H1 (cell line): ENCODE data around the gene TRAF4. TPM values are rescaled to one million over a fixed set of nuclear protein-coding genes. Genes with fewer than 3 reads are reported as not detected.
A peak's percentile ranks its signal among the peaks of the same experiment; 100 is the strongest.

ENCODE experiments used
- ATF2 ChIP-seq: IDR thresholded peaks from 2 replicates; pipeline ENCODE4 v1.6.1; 2012; ENCODE audit warnings: low read length, inconsistent platforms
- ATF3 ChIP-seq: IDR thresholded peaks from 2 replicates; pipeline ENCODE4 v1.6.1; 2011; ENCODE audit warnings: low read depth, mild to moderate bottlenecking, low read length; ENCODE audit not compliant: insufficient read depth
- BCL11A ChIP-seq, 2 experiments: IDR thresholded peaks; one replicate each; pipeline ENCODE4 v1.6.1; 2011; ENCODE audit warnings: low read depth in 2 of 2, low read length in 2 of 2, mild to moderate bottlenecking in 2 of 2
- BRCA1 ChIP-seq: IDR thresholded peaks from 2 replicates; pipeline ENCODE4 v1.6.1; 2012; ENCODE audit warnings: low read depth, low read length, improper control_type of control experiment
- CBX5 ChIP-seq: fragments of 300-800, 300-1000 bp; sonication (generic); IDR thresholded peaks from 2 replicates; pipeline ENCODE4 v1.7.1; 2016; ENCODE audit warnings: antibody characterized with exemption, low read length, low read depth
- CREB1 ChIP-seq: IDR thresholded peaks from 2 replicates; pipeline ENCODE4 v1.6.1; 2012; ENCODE audit warnings: inconsistent platforms
- CTBP2 ChIP-seq: IDR thresholded peaks from 2 replicates; pipeline ENCODE4 v1.7.0; 2011; ENCODE audit warnings: borderline replicate concordance, mild to moderate bottlenecking, moderate library complexity, mixed read lengths, low read length; ENCODE audit not compliant: insufficient read depth, insufficient read length
- FOSL1 ChIP-seq: IDR thresholded peaks from 2 replicates; pipeline ENCODE4 v1.6.1; 2011; ENCODE audit warnings: mild to moderate bottlenecking, low read depth, low read length, moderate library complexity; ENCODE audit not compliant: insufficient read depth
- GABPA ChIP-seq: IDR thresholded peaks from 2 replicates; pipeline ENCODE4 v1.6.1; 2011; ENCODE audit warnings: mild to moderate bottlenecking, low read length, moderate library complexity, borderline replicate concordance; ENCODE audit not compliant: insufficient read depth
- HDAC6 ChIP-seq: IDR thresholded peaks from one replicate; pipeline ENCODE4 v1.7.1; 2012; ENCODE audit warnings: low read depth, mild to moderate bottlenecking, inconsistent platforms, low read length, moderate library complexity
- JUN ChIP-seq: IDR thresholded peaks from 2 replicates; pipeline ENCODE4 v1.6.1; 2011; ENCODE audit warnings: low read depth, mild to moderate bottlenecking, improper control_type of control experiment, low read length
- KDM5A ChIP-seq: fragments of 200-600 bp; IDR thresholded peaks from 2 replicates; pipeline ENCODE4 v1.7.1; 2012; ENCODE audit warnings: mild to moderate bottlenecking, low read length, inconsistent platforms, mixed read lengths
- NRF1 ChIP-seq: IDR thresholded peaks from 2 replicates; pipeline ENCODE4 v1.6.1; 2011; ENCODE audit warnings: mild to moderate bottlenecking, low read depth, low read length, improper control_type of control experiment
- PHF8 ChIP-seq: fragments of 200-600 bp; sonication (generic); conservative IDR thresholded peaks from 2 replicates; pipeline ENCODE4 v1.7.1; 2012; ENCODE audit warnings: low read depth, mild to moderate bottlenecking, inconsistent platforms, low read length, moderate library complexity
- RNF2 ChIP-seq: fragments of 200-900, 300-1000 bp; sonication (generic); IDR thresholded peaks from 2 replicates; pipeline ENCODE4 v1.7.1; 2016; ENCODE audit warnings: borderline replicate concordance, low read depth, mild to moderate bottlenecking, antibody characterized with exemption, low read length; ENCODE audit not compliant: poor library complexity, severe bottlenecking; ENCODE audit errors: missing control alignments
- TAF1 ChIP-seq: IDR thresholded peaks from 2 replicates; pipeline ENCODE4 v1.6.1; 2011; ENCODE audit warnings: mild to moderate bottlenecking, low read depth, low read length
- TBP ChIP-seq: IDR thresholded peaks from 2 replicates; pipeline ENCODE4 v1.6.1; 2011; ENCODE audit warnings: low read depth, low read length, improper control_type of control experiment
- TCF12 ChIP-seq: IDR thresholded peaks from 2 replicates; pipeline ENCODE4 v1.6.1; 2011; ENCODE audit warnings: low read depth, mild to moderate bottlenecking, low read length
- YY1 ChIP-seq: IDR thresholded peaks from 2 replicates; pipeline ENCODE4 v1.6.1; 2011; ENCODE audit warnings: low read depth, mild to moderate bottlenecking, low read length
- polyA plus RNA-seq, 7 experiments: library from polyadenylated mRNA; depleted of rRNA in 3 of 7; stranded (reverse) in 5 of 7; unstranded in 2 of 7; fragments of >200 nt in 5 of 7; fragments of 200-250 nt in 2 of 7; gene quantifications; 1 replicate in 5 of 7; 2 replicates in 1 of 7; 4 replicates in 1 of 7; pipeline versions ENCODE4 v1.2.1 to v1.2.3, GENCODE V29; 2011 to 2013; ENCODE audit warnings: missing spikeins in 2 of 7, mixed read lengths in 2 of 7
- total RNA-seq: library from RNA; stranded (reverse); fragmentation: NEBNext Ultra II Directional; extraction: Animal tissue kit (Norgen Biotek cat#: 25700); gene quantifications from 2 replicates; pipeline ENCODE4 v1.2.1, GENCODE V29; 2021

TRAF4 gene
- total and polyA plus RNA-seq, 2 of the 8 experiments (the other 6 are each of a cell fraction or from before 2014, with no cell fraction given) = 167 to 170 TPM

- no peak for TF ChIP-seq FOSL1
- TF ChIP-seq GABPA = no peak
- no peak for TF ChIP-seq RNF2
- TF ChIP-seq ATF3 = 0 out of 2 replicates have a peak, but pooled peaks have one; percentile 3
- TF ChIP-seq KDM5A = no peak
- TF ChIP-seq YY1 = peak; percentile 69; the same call in 1 of the 2 replicates
- TF ChIP-seq HDAC6 = no peak
- TF ChIP-seq ATF2 = no peak
- no peak for TF ChIP-seq CBX5
- peak; percentile 81 for TF ChIP-seq TAF1
- TF ChIP-seq NRF1 = no peak
- peak; percentile 62; the same call in 1 of the 2 replicates for TF ChIP-seq CREB1
- no peak for TF ChIP-seq BCL11A (IDR thresholded peaks at IDR 0.05; ENCODE audit: low read depth in 2 of 2, low read length in 2 of 2)
- TF ChIP-seq PHF8 = peak; percentile 65; the same call in 1 of the 2 replicates
- TF ChIP-seq BRCA1 = no peak
- TF ChIP-seq CTBP2 = no peak
- TF ChIP-seq TCF12 = 0 out of 2 replicates have a peak, but pooled peaks have one; percentile 21
- TF ChIP-seq TBP = peak; percentile 49
- no peak for TF ChIP-seq JUN
- TF ChIP-seq, all 59 proteins: peak for 23
Observed at GRCh38 chr17:28717578-28718332, 26.1 kb upstream of the TRAF4 start, which contains the start of gene RAB34 (continued).
